ENCODE results near the gene CSAD.

- TF ChIP-seq CTCF (IDR thresholded peaks at IDR 0.05), result no peak
- TF ChIP-seq POLR2A (IDR thresholded peaks at IDR 0.05), result no peak
Observed at GRCh38 chr12:53208877-53209463, 28.2 kb upstream of the CSAD start.

Measured in testis (tissue), 2 donors.